HPDE6-E6E7 (cell line): ENCODE results near the gene TMEM174.

Source experiments
- DNase-seq: peaks from one replicate; pipeline ENCODE4 v3.0.0; 2011; ENCODE audit warnings: missing footprints; ENCODE audit errors: extremely low spot score

Gene TMEM174

DNA sequence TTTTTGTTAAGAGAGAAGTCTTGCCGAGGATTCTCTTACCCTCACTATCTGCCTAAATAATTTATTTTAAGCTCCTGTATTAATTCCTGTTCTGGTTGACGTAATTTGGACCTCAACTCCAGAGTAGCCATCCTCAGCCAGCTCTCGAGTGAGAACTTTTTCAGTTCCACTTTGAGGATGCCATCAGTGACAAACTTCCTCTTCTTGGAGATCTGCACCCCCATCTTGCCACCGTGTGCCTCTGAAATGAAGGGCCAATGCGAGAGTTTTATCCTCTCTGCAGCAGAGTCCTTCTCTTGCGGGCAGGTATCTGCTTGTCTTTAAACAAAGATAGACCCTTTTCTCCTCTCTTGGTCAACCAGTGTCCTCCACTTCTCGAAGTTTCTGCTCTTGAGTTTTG, 19.5 kb upstream of the TMEM174 start:
- no peak for DNase-seq

DNA sequence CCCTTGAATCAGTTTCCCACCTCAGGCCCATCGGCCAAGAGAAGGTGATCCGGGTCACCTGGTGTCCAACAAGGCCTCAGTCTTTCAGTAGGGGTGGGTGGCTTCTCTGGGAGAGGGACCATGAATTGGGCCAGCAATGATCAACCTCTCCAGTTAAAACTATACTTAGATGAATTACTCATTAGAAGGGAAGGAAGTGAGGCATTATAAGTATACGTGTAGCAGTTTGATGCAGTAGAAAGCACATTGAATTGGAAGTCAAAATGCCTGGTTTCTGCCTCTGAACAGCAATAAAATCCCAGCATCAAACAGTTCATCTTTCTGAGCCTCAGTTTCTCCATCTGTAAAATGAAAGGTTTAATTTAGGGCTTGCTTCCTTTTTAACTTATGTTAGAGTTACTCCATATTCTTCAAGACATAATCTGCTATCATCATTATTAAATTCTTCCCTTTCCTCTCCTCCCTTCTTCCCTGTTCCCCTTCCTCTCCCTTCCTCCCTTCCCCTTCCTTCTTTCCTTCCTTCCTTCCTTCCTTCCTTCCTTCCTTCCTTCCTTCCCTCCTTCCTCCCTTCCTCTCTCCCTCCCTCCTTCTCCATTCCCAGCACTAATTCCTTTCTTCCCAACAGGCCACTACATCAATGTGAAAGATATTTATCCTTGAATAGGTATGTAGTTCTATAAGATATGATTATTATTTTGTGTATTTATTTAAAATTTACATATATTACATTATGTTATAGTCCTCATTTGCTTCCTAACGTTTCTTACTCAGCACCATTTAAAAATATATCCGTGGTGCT, 18.6 kb upstream of the TMEM174 start:
- no peak for DNase-seq

DNA sequence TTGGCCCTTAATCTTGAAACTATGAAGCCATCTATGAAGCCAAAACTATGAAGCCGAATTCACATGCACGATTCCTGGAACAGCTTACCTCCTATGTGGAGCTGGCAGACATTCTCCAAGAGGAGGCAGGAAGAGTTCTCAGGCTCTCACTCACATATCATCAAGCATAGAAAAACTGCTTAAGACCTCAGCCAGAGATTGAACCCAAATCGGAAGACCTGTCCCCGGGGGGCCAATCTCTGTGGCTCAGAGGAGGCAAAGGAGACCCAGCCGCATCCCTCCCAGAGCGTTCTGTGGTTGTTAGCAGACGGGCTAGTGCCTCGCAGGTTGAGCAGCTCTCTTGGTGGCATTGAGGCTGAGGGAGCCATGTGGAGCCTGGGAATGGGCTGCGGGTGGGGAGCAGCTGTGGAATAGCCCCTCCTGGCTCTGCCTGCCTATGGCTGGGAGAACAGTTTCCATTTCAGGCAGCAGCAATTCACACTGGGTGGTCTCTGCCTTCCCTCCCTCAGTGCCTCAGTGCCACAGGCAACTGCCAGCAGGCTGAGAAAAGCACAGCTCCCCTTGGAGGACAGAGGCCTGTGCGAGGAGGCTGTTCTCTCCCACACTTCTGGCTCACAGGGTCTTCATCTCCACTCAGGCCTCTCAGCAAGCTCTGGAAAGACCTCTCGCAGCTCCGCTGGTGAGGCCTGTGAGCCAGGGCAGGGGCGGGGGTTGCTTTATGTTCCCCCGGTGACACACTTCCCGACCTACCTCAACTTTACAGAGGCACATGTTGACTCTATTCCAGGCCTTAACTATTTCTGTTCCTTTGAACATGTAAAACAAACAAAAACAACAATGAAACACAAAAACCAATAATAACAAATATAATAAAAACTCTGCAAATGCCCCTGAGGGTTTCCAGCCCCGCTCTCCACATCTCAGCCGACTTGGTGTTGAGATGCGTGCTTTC, 17.4 kb upstream of the TMEM174 start:
- DNase-seq = no peak

DNA sequence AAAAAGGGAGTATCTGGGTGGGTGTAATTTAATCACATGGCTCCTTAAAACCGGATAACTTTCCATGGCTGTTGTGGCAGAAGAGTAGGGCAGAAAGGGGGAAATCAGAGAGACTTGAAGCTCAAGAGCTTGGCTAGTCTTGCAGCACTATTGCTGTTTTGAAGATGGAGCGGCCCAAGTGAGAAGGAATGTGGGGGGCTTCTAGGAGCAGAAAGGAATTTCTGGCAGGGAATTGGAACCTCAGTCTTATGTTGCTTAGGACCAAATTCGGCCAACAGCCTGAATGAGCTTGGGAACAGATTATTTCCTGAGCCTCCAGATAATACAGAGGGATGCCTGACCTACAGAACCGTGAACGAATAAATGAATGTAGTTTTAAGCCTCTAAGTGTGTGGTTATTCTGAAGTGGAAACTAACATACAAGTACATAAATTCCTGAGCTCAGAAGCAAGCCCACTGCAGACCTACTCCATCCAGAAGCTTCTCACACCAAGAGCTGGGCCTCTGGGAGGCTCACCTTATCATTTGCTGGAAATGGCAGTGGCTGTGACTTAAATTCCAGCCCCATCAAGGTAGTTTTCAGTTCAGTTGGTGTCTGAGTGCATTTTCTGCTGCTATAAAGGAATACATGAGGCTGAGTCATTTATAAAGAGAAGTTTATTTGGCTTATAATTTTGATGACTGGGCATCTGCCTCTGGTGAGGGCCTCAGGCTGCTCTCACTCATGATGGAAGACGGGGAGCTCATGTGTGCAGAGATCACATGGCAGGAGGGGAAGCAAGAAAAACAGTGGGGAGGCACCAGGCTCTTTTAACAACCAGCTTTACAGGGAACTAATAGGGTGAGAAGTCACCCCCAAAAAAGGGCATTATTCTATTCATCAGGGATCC, 15.3 kb upstream of the TMEM174 start:
- no peak for DNase-seq

DNA sequence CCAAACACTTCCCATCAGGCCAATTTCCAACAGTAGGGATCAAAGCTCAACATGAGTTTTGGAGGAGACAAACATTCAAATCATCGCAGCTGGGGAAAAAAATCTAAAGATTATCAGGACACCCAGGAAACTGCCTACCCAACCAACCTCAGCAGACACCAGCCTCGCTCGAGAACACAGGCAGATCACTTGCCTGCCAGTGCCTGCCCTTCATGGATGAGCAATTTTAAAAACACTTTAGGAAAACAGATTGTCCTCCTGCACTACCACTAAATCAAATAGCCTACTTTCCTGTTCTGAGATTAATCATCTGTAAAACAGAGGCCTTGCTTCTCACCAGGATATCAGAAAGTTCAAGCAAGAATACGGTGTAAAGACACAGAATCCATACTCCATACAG, 14.7 kb upstream of the TMEM174 start:
- DNase-seq = no peak

DNA sequence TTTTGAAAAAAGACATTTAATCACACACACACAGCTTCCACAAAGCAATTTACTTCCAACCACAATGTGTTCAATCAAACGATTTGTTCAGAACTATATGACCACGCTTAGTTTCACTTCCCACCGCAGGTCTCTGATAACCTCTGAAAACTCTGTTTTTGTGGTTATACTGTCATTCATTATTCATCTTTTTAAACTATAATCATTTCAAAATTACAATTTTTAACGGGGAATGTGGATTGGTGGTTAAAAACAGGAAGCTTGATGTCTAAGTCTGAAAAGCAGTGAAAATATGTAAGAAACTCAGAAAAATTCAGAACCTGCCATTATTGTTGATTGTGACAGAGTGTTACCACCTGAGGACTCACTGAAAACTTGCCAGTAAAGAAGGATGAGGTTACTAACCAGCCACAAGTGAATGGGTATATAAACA, 12.7 kb upstream of the TMEM174 start:
- DNase-seq = no peak

DNA sequence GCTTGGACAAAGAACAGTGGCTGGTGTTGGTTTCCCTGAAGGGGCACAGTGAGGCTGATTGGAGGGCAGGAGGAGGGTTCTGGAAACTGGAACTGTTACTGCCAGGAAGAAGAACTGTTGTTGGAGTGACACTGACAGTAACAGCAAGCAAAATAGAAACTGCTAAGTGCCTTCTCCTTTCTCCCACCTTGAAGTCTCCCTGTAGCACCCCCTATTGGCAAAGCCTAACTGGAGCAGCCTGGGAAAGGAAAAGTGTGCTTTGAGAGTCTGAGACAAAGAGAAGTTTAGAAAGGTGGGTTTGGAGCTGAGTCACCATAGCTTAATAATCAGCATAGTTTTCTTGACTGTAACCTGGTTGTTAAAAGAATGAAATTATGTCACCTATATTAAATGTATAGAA, 2.5 kb upstream of the TMEM174 start:
- no peak for DNase-seq

DNA sequence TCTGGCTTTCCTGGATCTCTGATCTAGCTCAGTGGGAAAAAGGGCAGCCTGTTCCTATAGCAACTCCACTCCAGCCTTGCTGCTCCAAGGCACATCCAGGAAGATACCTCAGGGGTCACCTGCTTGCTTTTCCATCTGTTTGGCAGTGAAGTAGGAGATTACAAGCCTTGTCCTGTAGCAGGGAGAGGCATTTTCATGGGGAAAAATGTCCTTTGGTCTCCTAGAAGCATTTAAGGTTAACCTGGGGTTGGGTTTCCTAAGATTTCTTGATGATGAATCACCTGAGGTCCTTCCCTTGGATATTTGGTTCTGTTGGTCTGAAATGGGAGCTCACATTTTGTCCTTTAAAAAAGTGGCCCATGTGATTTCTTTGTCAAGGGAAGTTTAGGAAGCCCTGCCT, 1.5 kb upstream of the TMEM174 start:
- DNase-seq = no peak

DNA sequence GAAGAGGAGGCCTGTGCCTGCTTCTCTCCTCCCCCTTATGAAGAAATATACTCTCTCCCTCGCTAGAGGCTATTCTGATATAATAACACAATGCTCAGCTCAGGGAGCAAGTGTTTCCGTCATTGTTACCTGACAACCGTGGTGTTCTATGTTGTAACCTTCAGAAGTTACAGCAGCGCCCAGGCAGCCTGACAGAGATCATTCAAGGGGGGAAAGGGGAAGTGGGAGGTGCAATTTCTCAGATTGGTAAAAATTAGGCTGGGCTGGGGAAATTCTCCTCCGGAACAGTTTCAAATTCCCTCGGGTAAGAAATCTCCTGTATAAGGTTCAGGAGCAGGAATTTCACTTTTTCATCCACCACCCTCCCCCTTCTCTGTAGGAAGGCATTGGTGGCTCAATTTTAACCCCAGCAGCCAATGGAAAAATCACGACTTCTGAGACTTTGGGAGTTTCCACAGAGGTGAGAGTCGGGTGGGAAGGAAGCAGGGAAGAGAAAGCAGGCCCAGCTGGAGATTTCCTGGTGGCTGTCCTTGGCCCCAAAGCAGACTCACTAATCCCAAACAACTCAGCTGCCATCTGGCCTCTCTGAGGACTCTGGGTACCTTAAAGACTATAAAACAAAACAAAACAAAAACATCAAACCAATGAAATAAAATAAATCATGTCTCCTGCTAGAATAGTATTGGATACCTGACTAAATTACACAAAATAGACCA, 1.3 kb downstream of the TMEM174 start:
- no peak for DNase-seq

DNA sequence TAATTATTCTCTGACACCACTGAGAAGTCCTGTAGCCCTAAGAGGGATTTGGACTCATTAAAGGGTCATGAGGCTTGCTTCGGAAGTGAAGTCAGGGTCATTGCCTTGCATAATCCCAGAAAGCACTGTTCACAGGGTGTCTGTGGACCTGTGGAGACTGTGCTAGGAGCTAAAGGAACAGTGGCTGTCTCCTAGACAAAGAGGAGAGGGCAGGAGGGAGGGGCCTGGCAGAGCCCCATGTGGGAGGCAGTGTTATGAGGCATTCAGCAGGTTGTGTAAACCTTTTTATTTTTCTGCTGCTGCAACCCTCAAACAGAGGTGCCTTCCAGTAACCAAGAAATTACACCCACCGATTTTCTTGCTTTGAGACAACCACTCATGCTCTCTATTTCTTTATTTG, 3.3 kb downstream of the TMEM174 start:
- DNase-seq = no peak

DNA sequence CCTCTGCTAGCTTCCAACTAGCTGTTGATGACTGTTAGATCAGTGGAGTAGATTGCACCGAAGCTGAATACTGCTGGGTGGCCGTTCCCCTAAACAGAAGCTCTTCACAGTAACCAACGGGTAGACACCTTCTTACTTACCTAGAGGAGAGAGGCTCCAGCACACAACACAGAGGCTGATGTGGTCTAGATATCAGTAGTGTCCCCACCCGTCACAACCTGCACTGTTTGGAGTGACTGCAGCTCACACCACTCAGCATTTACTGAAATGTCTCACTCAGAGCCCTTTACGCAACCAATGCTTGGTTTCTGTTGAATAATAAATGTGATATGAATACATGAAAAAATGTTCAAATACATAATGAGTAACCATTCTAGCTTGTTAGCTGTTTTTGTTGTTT, 5.3 kb downstream of the TMEM174 start:
- no peak for DNase-seq

DNA sequence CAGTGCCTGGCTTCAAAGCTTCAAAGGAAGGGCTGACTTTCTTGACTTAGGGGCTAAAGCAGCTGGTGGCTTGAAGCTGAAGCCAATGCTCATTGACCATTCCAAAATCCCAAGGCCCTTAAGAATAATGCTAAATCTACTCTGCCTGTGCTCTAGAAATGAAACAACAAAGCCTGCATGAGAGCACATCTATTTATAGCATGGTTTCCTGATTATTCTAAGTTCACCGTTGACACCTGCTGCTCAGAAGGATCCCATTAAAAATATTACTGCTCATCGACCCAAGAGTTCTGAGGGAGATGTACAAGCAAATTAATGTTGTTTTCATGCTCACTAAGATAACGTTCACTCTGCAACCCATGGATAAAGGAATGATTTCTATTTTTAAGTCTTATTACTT, 6.7 kb downstream of the TMEM174 start:
- DNase-seq = no peak

DNA sequence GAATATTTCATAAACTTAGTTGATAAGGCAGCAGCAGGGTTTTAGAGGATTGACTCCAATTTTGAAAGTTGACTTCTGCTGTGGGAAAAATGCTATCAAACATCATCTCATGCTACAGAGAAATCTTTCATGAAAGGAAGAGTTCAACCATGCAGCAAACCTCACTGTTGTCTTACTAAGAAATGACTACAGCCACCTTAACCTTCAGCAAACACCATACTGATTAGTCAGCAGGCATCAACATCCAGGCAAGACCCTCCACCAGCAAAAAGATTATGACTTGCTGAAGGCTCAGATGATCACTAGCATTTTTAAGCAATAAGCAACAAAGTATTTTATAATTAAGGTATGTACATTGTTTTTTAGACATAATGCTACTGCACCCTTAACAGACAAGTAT, 7.6 kb downstream of the TMEM174 start:
- DNase-seq = no peak

DNA sequence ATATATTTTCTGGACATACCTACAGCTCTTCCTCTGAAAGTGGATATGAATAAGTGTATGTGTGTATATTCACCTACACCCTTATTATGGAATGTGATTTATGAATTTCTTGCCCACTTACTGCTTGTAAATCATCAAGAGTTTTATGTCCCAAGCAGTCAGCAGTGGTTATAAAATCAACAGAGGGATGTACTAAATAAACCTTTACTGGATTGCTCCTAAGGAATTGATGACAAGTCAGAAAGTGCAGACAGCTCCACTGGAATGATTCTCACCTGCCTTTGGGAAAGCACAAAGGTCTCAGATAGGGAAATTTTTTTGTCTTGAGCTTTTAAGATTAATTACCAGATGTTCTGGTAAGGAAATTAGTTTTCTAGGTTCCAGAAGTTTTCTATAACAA, 9.3 kb downstream of the TMEM174 start:
- DNase-seq = no peak

DNA sequence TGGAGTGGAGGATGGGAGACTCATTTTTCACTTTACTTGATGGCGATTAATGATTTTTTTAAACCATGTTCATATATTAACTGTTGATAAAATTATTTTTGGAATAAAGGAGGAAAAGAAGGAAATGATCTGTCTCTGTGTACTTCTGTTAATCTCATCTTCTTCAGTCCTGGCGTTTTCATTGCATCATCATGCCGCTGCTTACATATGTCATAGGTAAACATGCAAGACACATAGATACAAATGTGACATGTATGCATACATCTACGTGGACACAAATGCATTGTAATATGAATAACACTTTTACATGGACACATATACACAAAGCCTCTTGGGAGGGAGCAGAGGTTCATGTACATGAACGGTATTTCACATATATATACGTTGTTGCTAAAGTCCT, 10.0 kb downstream of the TMEM174 start:
- no peak for DNase-seq

DNA sequence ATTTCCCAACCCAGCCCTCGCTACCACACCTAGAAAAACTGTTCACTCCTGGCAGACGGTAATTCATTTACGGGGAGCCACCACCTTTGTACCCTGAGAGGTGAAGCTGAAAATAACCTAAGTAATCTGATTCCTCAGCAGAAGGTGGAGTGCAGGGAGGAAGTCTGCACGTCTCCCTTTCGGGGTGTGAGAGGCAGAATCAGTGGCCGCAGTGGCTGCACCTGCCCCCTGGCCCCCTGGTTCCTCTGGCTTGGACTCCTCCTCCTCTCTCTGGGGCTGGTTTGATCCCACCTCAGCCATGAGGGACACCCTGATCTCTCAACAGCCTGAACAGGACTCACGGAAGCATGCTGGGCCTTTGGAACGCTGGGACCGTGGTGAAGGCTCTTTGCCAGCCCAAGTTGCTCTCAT, 10.5 kb downstream of the TMEM174 start:
- DNase-seq = no peak

DNA sequence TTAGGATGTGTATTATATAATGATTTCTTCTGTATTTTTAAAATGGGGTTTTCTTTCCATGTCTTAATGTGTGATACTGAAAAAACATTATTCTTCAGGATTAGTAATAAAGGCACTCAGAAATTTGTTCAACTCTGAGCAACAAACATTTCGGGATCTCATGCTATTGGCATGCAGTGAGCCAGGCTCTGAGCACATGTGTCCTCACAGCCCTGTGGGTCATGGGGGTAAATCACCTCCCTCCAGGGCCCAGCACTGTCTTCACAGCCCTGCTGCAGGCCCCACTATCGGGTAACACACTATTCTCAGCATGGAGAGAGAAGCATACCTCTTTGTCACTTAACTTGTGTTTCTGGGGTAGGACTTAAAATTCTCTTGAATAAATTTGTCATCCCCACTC, 14.0 kb downstream of the TMEM174 start:
- no peak for DNase-seq

DNA sequence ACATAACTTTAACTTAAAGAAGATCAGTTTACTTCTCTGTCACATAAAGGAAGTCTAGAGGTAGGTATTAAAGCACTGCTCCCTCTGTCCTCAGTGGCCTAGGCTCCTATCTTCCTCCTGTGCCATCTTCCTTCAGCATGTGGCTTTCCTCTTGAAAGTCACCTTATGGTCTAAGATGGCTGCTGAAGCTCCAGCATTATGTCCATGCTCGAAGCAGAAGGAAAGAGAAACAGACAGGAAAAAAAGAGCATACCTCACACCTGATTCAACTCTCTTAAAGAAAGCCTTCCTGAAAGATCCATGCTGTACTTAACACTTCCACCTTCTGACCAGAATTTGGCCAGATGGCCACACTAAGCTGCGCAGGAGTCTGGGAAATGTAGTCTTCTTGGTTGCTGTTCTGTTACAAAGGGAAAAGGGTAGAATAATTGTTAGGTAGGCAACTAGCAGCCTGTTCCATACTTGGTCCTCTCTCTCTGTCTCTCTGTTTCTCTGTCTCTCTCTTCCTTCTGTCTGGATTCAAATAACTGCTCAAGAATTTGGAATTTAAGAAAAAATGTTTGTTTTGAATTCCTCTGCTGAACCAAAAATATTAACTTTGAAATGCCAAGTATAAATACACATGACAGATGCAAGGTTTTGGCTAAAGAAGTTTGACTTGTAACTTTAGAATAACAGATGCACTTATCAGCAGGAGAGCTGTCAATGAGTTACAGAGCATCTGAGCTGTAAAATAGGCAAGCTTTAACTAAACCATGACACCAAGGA, 16.0 kb downstream of the TMEM174 start:
- no peak for DNase-seq

DNA sequence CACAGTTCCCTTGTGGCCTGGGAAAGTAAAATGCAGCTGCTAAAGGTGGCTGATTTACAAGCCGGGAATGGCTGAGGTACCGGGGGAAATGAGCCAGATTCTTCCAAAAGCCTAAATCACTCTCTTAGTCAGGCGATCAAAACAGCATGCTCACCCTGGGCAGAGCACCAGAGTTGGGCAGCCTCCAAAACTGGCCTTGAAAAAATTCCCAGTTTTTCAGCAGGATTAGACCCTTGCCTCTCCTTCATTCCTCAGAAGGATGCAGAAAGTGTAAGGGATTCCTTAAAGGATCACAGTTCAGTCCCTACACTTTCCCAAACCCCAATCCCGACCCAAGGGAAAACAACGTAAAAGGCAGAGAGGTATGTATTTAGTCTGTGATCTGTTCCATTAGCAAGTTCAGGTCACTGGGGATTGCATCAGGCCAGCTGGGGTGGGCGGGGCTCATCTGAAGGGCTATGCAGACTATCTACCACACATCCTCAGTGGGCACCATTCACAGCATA, 16.9 kb downstream of the TMEM174 start:
- no peak for DNase-seq

DNA sequence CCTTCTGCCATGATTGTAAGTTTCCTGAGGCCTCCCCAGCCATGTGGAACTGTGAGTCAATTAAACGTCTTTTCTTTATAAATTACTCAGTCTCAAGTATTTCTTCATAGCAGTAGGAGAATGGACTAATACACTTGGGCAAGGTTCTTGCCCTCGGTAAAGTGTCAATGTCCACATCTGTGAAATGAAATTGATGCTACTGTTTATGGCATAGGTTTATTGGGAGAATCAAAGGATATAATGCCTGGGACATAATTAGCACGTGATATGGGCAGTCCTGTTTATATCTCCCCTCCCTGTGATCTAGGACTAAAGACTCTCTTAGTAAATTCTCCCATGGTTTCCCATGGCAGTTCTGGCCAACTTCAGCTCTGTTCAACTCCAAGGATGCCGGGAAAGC, 19.4 kb downstream of the TMEM174 start:
- no peak for DNase-seq
